Colonic mucosa (tissue), 4 donors: ENCODE results near the gene TTLL3. TPM values are rescaled to one million over a fixed set of nuclear protein-coding genes. Genes with fewer than 3 reads are reported as not detected.

Experiments
- DNase-seq: peaks from one replicate; pipeline ENCODE4 v3.0.0-alpha.2; 2020
- H3K27ac ChIP-seq: fragments of 200-600 bp; one replicate; pipeline ENCODE4 v1.8.0; 2021
- H3K27me3 ChIP-seq: fragments of 200-600 bp; one replicate; pipeline ENCODE4 v1.8.0; 2021
- H3K36me3 ChIP-seq: fragments of 200-600 bp; one replicate; pipeline ENCODE4 v1.8.0; 2021
- H3K4me1 ChIP-seq: fragments of 200-600 bp; one replicate; pipeline ENCODE4 v1.8.0; 2021; ENCODE audit warnings: mild to moderate bottlenecking
- H3K4me3 ChIP-seq: fragments of 200-600 bp; one replicate; pipeline ENCODE4 v1.8.0; 2021
- H3K9ac ChIP-seq, 2 donors: one replicate each; pipeline ENCODE4 v1.7.0; 2013; ENCODE audit warnings: control low read depth in 2 of 2, low read depth in 2 of 2, low read length in 2 of 2
- H3K9me3 ChIP-seq: fragments of 200-600 bp; one replicate; pipeline ENCODE4 v1.8.0; 2021
- intact Hi-C: fragments of 100-400 bp; cut with DNase I; formaldehyde crosslinking; loops from one replicate; pipeline ENCODE4 v1.14.1; 2022
- total RNA-seq, 2 donors: library from RNA; stranded (reverse); fragmentation: NEBNext Ultra II Directional in 1 of 2; extraction: Animal tissue kit (Norgen Biotek cat#: 25700) in 1 of 2; gene quantifications; one replicate each; pipeline ENCODE4 v1.2.1, GENCODE V29; 2021
- TF ChIP-seq, protein P1 (sequence below): fragments of 200-600 bp; IDR thresholded peaks from one replicate; pipeline ENCODE4 v1.8.0; 2022; ENCODE audit warnings: antibody characterized with exemption, mild to moderate bottlenecking
- donor health status: healthy.
- donor health status: DM: no; HTN: no; CAD: no.
- donor health status: DM: no; HTN: no; CAD: no.

TTLL3 gene
- total RNA-seq, 2 donors from 2014 or later: 25.0 to 28.7 TPM

DNA sequence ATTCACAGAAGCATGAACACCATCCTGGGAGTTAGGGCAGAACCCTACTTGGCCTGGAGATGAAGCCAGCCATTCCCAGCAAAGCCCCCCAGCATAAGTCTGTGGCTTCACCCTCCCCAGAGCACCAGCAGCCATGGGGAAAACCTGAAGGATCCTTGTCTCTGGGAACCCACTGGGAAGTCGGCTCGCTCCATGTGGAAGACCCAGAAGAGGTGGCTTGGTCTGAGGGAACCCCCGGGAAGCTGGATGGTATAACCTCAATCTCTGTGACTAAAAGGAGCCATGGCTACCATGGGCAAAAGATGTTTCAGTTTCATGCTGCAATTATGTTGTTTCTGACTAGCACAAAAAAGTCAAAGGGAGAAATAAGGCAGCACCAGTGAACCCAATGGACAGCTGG, 45.5 kb downstream of the TTLL3 start:
- Histone ChIP-seq H3K27me3 (no peaks in the 10 kb centered on the region), H3K9ac (no peak overlapping the region), H3K4me1 (no peaks in the 10 kb centered on the region), H3K9me3 (no peaks in the 10 kb centered on the region), H3K4me3 (no peak overlapping the region), H3K36me3 (no peaks in the 10 kb centered on the region), H3K27ac (no peak overlapping the region)
- no peak for DNase-seq
- TF ChIP-seq, protein P1, sequence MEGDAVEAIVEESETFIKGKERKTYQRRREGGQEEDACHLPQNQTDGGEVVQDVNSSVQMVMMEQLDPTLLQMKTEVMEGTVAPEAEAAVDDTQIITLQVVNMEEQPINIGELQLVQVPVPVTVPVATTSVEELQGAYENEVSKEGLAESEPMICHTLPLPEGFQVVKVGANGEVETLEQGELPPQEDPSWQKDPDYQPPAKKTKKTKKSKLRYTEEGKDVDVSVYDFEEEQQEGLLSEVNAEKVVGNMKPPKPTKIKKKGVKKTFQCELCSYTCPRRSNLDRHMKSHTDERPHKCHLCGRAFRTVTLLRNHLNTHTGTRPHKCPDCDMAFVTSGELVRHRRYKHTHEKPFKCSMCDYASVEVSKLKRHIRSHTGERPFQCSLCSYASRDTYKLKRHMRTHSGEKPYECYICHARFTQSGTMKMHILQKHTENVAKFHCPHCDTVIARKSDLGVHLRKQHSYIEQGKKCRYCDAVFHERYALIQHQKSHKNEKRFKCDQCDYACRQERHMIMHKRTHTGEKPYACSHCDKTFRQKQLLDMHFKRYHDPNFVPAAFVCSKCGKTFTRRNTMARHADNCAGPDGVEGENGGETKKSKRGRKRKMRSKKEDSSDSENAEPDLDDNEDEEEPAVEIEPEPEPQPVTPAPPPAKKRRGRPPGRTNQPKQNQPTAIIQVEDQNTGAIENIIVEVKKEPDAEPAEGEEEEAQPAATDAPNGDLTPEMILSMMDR: no peak
- intact Hi-C loops: no loop called here

DNA sequence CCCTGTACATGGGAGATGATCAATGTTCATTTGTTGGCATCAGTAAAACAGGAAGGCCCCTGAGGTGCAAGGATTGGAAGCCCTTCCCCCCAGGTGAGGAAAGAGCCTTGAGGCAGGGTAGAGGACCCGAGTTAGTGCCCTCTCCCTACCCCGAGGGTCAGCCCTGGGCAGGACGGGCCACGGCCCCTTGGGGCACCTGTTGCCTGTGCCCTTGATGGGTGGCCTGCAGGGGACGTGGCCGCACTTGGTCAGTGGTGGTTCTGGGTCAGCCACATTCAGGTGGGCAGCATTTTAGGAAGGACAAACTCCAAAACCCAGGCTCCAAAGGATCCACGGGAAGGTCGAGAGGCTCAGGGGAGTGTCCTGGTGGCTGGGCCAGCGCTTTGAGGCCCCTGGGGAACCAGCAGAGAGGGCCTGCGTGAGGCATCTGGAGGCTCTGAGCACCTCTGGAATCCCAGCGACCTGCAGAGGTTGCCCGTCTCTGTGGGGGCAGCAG, 49.5 kb downstream of the TTLL3 start:
- H3K9ac ChIP-seq: no peak overlapping the region
- no peak for DNase-seq
- no peaks in the 10 kb centered on the region for H3K36me3 ChIP-seq
- no peaks in the 10 kb centered on the region for H3K27me3 ChIP-seq
- H3K4me1 ChIP-seq: no peaks in the 10 kb centered on the region
- no peak overlapping the region for H3K4me3 ChIP-seq
- TF ChIP-seq, protein P1: no peak
- intact Hi-C loops: no loop called here
- no peaks in the 10 kb centered on the region for H3K9me3 ChIP-seq
- no peak overlapping the region for H3K27ac ChIP-seq

DNA sequence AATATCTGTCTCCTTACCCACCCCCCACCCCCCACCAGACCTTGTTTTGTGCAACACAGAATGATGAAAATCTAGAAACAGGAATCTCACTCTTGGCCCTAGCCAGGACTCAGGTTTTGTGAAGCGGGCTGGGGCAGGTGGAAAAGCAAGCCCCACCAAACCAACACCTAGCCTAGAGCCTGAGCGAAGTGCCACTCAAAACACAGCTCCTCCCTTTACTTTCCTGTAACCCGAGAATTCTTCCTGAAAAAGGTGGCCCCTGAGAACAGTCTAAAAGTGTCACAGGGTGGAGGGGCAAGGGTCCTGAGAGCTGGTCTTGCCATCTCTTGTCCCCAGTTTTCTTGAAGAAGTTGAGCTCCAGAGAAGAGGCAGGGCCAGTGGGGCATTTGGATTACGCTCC, 51.1 kb downstream of the TTLL3 start:
- intact Hi-C loops: no loop called here
- Histone ChIP-seq H3K4me1 (no peaks in the 10 kb centered on the region), H3K4me3 (no peak overlapping the region), H3K27ac (no peak overlapping the region), H3K27me3 (no peaks in the 10 kb centered on the region), H3K9ac (no peak overlapping the region), H3K36me3 (no peaks in the 10 kb centered on the region), H3K9me3 (no peaks in the 10 kb centered on the region)
- TF ChIP-seq, protein P1: no peak
- DNase-seq: no peak

DNA sequence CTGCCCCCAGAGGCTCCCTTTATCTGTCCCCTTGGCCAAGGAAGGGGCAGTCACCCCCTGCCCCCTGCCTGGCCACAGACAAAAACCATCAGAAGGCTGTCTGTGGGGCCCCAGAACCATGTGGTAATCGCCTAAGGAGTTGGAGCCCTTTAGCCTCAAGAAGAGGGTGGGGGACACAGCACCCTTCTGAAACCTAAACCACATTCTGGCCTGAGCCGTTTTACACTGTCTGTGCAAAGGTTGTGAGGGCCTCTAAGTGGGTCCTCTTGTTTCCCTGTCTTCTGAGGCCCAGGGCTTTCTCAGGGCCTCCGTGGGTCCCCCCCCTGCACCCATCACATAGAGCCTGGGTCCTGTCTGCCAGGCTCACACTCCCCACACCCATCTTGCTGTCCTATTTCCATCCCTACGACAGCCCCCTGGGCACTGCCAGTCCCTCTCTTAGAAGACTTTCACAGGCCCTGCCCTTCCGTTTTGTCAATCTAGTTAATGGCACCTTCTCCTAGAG, 51.6 kb downstream of the TTLL3 start:
- H3K27me3 ChIP-seq: no peaks in the 10 kb centered on the region
- intact Hi-C loops: no loop called here
- H3K9me3 ChIP-seq: no peaks in the 10 kb centered on the region
- no peak for DNase-seq
- no peak overlapping the region for H3K9ac ChIP-seq
- TF ChIP-seq, protein P1: no peak
- H3K4me3 ChIP-seq: no peak overlapping the region
- H3K27ac ChIP-seq: no peak overlapping the region
- H3K4me1 ChIP-seq: no peaks in the 10 kb centered on the region
- H3K36me3 ChIP-seq: no peaks in the 10 kb centered on the region

DNA sequence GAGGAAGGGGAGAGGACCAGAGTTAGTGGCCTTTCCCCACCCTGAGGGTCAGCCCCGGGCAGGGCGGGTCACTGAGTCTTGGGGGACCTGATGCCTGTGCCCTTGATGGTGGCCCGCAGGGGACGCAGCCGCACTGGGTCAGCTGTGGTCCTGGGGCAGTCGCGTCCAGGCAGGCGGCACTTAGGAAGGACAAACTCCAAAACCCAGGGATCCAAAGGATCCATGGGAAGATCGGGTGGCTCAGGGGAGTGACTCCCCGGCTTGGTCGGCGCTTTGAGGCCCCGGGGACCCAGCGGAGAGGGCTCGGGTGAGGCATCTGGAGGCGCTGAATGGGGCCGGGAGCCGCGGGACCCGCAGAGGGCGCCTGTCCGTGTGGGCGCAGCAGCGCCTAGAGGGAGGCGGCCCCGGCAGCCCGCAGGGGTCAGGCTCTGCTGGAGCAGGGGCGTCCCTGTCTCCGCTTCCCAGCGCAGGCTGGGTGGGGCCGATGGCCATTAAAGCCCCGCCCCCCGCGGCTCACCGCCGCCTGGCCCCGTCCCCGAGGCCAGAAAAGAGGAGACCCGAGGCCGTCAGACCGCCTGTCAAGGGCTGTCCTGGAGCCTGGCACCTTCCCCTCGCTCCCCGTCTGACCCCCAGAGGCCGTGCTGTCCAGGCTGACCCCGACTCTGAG, 52.5 kb downstream of the TTLL3 start:
- TF ChIP-seq, protein P1: peak; percentile 44
- intact Hi-C loops: no loop called here
- H3K4me1 ChIP-seq: no peaks in the 10 kb centered on the region
- peak overlapping the region; percentile 34 to 61 for H3K9ac ChIP-seq
- no peak overlapping the region for H3K27ac ChIP-seq
- DNase-seq: peak; percentile 54
- peak overlapping the region; percentile 25 for H3K4me3 ChIP-seq
- H3K27me3 ChIP-seq: no peaks in the 10 kb centered on the region
- H3K9me3 ChIP-seq: no peaks in the 10 kb centered on the region
- H3K36me3 ChIP-seq: no peaks in the 10 kb centered on the region
